ENCODE data around the gene SLC24A4.

Gene SLC24A4

GRCh38 chr14:92404018-92404417, 81.1 kb downstream of the SLC24A4 start:
- no peak for DNase-seq (ENCODE audit: low read depth in 2 of 2)

DNA sequence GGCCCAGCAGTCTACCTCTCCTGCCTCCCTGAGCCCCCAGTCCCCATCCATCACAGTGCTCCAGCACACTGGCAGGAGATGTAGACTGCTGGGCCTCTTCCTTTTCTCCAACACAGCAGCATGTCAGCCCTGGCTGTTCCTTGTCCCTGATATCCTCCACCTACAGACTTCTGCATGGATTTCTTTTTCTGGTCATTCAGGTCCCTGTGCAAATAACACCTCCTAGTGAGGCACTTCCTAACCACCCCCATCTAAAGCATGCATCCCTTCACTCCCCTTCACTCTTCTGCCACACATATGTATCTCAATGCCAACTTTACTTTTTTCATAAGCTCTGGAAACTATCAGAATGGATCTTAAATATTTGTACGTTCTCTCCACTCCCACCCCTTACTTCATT, 81.5 kb downstream of the SLC24A4 start:
- no peak for DNase-seq (ENCODE audit: low read depth in 2 of 2)

GRCh38 chr14:92404938-92405337, 82.0 kb downstream of the SLC24A4 start:
- no peak for DNase-seq (ENCODE audit: low read depth in 2 of 2)

- no peak for DNase-seq (ENCODE audit: low read depth in 2 of 2)
Measured at GRCh38 chr14:92407410-92407809, 84.4 kb downstream of the SLC24A4 start.

DNA sequence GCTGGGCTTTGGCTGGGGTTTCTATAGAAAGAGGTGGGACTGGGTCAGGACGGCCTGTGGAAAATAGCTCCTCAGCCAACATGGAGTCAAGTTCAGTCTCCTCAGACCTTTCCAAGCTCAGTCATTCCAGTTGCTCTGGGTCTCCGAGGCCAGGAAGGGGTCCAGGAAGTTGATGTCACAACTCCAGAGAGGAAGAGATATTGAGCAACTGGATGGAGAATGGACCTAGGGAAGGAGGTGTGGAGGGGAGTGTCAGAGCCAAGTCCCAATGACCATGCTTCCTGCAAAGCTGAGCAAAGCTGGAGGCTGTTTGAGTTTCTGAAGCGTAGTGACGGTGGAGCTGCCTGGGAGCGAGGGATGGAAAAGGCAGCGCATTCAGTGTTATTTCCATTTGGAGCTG, 86.1 kb downstream of the SLC24A4 start:
- no peak for DNase-seq (ENCODE audit: low read depth in 2 of 2)

DNA sequence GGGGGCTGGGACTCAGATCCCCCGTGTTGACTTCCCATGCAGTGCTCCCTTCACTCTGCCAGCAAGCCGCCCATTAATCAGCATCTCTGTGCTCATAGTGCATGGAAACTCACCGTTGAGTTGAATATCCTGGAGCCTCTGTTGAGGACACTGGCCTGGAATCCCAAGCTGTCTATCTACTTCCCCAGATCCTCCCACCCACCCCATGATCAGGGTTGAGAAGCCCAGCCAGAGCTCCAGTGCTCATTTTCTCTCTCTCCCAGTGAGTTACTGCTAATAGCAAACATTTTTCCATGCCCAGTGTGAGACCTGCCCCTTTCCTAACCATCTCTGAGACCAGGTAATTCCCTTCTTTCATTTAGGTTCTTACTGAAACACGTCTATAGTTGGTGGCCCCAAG, 88.2 kb downstream of the SLC24A4 start:
- no peak for DNase-seq (ENCODE audit: low read depth in 2 of 2)

DNA sequence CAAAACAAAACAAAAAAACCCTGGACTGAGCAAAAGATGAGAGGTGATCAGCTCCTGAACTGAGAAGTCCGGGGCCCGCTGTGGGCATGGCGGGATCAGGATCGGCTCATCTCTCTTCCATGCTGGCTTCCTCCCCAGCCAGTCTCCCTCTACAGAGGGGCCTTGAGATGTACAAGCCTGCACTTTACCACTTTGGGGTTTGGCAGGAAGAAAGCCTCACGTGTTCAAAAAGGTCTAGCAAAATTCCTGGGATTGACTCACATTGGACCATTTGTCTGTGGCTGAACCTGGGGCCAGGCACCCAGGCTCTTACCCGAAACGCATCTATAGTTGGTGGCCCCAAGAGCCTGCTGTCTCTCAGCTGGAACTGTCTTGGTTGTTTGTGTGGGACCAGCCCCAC, 89.0 kb downstream of the SLC24A4 start:
- no peak for DNase-seq (ENCODE audit: low read depth in 2 of 2)

GRCh38 chr14:92412912-92413311, 89.9 kb downstream of the SLC24A4 start:
- DNase-seq (ENCODE audit: low read depth in 2 of 2): no peak

GRCh38 chr14:92413379-92413778, 90.4 kb downstream of the SLC24A4 start:
- DNase-seq (ENCODE audit: low read depth in 2 of 2): no peak

- DNase-seq (ENCODE audit: low read depth in 2 of 2): no peak
Measured at GRCh38 chr14:92414690-92415445, 91.9 kb downstream of the SLC24A4 start.

- DNase-seq (ENCODE audit: low read depth in 2 of 2): no peak
Measured at GRCh38 chr14:92415969-92416368, 93.0 kb downstream of the SLC24A4 start.

DNA sequence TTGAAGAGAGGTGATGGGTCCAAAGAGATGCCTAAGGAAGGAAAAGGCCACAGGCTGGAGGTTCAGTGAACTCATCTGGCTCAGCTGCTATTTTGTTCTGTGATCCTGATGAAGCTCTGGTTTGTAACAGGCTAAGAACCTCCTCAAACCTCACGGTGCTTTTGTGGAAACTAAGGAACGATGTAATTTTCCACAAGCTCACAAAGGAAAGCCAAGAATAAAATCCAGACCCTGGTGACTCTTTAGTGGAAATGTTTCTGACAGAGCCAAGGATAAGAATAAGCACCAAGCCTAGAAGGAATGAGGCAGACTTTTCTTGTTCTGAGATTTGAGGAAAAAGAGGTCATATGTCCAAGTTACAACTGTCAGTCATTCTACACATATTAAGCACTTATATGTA, 93.6 kb downstream of the SLC24A4 start:
- DNase-seq (ENCODE audit: low read depth in 2 of 2): no peak

GRCh38 chr14:92417759-92418158, 94.8 kb downstream of the SLC24A4 start:
- DNase-seq (ENCODE audit: low read depth in 2 of 2): no peak

- no peak for DNase-seq (ENCODE audit: low read depth in 2 of 2)
Measured at GRCh38 chr14:92421751-92422150, 98.8 kb downstream of the SLC24A4 start.

GRCh38 chr14:92425101-92425500, 102.1 kb downstream of the SLC24A4 start:
- no peak for DNase-seq (ENCODE audit: low read depth in 2 of 2)

- DNase-seq (ENCODE audit: low read depth in 2 of 2): no peak
Measured at GRCh38 chr14:92426237-92426636, 103.3 kb downstream of the SLC24A4 start.

DNA sequence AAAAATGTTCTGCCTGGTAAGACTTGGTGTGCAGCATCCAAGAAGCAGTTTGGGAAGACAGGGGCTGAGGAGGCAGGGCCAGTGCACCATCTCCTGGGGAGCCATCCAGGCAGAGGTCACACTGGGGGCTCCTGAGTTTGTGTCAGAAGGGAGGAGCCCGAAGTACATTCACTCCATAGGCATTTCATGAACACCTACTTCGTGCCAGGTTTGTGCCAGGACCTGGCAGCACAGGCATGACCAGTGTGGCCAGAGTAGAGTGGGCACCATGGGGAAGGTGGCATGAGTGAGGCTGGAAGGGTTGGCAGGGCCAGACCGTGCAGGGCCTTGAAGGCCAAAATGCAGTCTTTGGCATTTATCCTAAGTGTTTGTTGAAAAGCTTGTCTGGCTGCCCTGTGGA, 104.1 kb downstream of the SLC24A4 start:
- DNase-seq (ENCODE audit: low read depth in 2 of 2): no peak

DNA sequence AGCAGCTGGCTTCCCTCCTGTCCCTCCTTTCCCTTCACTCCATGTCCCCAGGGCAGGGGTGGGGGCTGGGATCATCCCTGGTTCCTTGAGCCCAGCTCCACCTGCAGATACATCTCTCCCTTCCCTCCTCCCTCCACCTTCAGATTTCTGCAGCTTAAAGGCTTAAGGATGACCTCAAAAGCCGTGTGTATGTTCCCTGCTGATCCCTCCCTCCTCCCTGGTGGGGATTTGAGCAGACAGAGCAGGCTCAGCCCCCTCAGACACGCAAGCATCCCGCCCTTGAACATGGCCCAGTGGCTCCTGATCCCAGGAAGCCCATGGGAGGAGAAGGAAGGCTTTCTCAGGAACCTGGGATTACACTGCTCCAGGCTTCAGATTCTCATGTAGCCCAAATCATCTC, 107.7 kb downstream of the SLC24A4 start:
- no peak for DNase-seq (ENCODE audit: low read depth in 2 of 2)

GRCh38 chr14:92431199-92431725, 108.3 kb downstream of the SLC24A4 start:
- no peak for DNase-seq (ENCODE audit: low read depth in 2 of 2)

DNA sequence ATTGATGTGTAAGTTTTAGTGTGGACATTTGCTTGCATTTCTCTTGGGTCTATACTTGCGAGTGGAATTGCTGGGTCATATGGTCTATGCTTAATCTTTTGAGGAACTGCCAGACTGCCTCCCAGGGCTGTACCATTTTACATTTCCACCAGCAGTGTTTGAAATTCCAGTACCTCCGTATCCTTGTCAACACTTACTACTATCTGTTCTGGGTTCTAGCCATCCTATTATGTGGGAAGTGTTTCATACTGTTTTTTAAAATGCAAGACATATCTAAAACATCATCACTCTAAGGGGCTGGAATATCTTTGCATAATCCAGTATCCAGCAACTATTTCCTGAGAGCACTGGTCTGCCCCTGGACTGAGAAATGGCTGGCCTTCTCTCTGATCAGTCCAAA, 110.4 kb downstream of the SLC24A4 start:
- no peak for DNase-seq (ENCODE audit: low read depth in 2 of 2)

DNA sequence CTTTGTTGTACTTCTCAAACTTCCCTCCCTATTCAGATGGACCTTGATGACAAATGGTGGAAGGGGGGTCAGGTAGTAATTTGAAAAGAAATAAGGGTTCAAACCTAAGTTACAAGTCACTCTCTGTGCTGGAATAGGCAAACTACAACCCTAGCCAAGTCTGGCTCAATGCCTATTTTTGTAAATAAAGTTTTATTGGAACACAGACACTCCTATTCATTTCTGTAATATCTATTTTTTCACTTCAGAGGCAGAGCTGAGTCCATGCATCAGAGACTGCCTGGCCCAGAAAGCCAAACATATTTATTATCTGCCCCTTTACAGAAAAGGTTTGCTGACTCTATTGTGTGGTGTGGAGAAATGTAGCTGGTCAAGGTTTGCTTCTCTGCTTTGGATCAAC, 112.2 kb downstream of the SLC24A4 start:
- no peak for DNase-seq (ENCODE audit: low read depth in 2 of 2)

DNA sequence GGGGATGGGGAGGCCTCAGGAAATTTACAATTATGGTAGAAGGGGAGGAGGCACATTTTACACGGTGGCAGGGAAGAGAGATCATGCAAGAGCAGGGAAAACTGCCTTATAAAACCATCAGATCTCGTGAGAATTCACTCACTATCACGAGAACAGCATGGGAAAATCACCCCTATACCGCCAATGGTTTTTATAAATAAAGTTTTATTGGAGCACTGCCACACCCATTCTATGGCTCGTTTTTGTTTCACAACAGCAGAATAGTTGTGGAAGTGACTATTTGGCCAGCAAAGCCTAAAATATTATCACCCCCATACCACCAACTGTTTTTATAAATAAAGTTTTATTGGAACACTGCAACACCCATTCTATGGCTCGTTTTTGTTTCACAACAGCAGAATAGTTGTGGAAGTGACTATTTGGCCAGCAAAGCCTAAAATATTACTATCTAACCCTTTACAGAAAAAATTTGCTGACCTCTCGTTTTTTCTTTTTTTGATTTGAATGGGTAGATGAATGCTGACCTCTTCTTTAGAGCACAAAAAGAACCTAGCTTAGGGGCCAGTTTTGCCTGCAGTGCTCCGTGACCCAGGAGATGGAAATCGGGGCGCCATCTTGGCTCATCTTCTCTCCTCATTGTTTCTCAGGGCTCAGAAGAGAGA, 113.3 kb downstream of the SLC24A4 start:
- no peak for DNase-seq (ENCODE audit: low read depth in 2 of 2)

DNA sequence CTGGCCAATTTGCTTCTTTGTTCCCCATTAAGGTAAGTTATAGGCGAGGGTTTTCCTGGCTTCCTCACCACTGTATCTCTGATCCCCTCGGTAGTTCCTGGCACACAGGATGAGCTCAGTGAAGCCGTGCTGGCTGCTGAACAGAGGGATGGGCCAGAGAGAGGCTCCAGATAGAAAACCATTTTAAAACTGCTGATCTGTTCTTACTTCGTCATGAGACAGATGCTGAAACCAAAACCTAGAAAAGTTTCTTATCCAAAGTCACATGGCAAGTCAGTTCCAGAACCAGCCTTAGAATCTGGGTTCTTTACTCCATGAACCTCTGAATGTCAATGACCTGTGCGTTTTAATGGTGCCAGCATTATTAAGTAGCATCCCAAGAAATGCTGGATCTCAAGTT, 114.3 kb downstream of the SLC24A4 start:
- DNase-seq (ENCODE audit: low read depth in 2 of 2): no peak
